ENCODE results near the gene ADIPOR2. TPM values are rescaled to one million over a fixed set of nuclear protein-coding genes. Genes with fewer than 3 reads are reported as not detected.

ADIPOR2 gene
- total and polyA plus RNA-seq, 10 of the 15 experiments (the other 5 are each of a cell fraction or from before 2014, with no cell fraction given): 8.6 to 65.0 (median 38.0) TPM

DNA sequence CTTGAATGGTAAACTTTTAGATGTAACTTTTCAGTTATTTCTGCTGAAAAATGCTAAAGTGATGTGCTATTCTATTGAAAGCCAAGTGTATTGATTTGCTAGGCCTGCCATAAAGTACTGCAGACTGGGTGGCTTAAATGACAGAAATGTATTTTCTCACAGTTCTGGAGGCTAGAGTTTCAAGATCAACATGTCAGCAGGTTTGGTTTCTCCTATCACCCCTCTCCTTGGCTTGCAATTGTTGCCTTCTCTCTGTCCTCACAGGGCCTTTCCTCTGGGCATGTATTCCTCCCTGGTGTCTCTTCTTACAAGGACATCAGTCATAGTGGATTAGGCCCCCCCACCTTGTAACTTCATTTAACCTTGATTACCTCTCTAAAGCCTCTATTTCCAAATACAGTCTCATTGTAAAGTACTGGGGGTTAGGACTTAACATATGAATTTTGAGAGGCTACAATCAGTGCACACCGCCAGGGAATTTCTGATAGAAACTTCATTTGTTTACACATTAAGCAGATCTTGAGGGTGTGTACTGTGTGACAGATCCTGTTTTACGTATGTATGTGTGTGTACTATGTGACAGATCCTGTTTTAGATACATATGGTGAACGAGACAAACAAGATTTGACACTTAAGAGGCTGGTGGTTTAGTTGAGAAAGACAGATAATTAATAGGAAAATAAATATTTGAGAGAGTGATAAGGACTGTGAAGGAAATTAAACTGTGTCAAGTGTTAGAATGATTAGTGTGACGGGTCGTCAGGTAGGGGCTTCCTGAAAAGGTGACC is 49.5 kb downstream of the ADIPOR2 start (continued):
- TF ChIP-seq CEBPZ (IDR thresholded peaks at IDR 0.05; ENCODE audit: low read depth, low read length) (no peak), NFYA (IDR thresholded peaks at IDR 0.05; ENCODE audit: borderline replicate concordance, low read depth, low read length) (no peak), FOXK2 (IDR thresholded peaks at IDR 0.05) (no peak)

DNA sequence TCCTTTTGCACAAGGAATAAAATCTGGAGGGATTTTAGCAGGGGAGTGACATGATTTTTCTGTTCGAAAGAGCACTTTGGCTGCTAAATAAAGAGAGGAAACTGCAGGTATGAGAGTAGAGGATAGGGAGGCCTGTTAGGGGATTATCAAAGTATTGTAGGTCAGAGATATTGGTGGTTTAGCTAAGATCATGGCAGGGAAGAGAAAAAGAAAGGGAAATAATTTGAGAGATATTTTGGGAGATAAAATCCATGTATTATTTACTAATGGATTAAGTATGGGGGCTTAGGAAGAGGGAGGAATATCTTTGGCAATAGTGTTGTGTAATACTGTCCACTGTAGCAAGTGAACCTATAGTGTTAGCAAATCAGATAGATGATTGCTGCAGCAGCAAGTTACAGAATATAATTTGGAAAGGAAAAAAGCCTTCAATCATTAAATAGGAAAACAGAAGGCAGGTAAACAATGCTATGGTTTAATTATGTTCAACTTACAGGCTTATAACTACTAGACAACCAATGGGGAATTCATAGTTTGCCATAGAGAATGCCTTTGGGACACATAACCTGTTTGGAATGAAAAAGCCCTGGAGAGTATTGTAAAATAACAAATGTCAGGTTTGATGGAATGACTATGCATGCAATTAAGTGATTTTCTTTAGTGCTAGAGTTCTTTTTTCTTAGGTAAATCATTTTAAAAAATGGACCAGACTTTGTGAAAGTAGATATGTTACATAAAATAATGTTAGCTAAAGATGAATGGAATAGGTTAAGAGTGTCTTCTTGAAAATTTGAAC is 50.5 kb downstream of the ADIPOR2 start:
- FAIRE-seq (no peak), DNase-seq (ENCODE audit: low read depth, low spot score) (no peak), ATAC-seq (no peak)
- Histone ChIP-seq H3K27me3 (replicated peaks in 1 of 2; ENCODE audit: control insufficient read depth in 2 of 2, insufficient read depth in 2 of 2, low read length in 1 of 2) (no peaks in the 10 kb centered on the region), H3K4me3 (no peak overlapping the region), H2AFZ (ENCODE audit: control insufficient read depth, low read depth, low read length) (no peak overlapping the region), H3K4me1 (ENCODE audit: control insufficient read depth, insufficient read depth, low read length) (peaks cover 14% of the 10 kb centered on the region), H3K36me3 (ENCODE audit: control insufficient read depth in 2 of 2, insufficient read depth in 2 of 2, low read length in 1 of 2) (peaks cover 1 to 7% of the 10 kb centered on the region in 2 experiments; a peak in 2 of 4 replicates), H3K9ac (ENCODE audit: control insufficient read depth, insufficient read depth, low read length) (no peak overlapping the region), H3K27ac (ENCODE audit: control insufficient read depth, insufficient read depth) (no peak overlapping the region), H3K9me3 (replicated peaks; ENCODE audit: control insufficient read depth, insufficient read depth, low read length) (peaks cover 5% of the 10 kb centered on the region; the same call in 2 of the 3 replicates), H3K4me2 (ENCODE audit: control insufficient read depth, insufficient read depth) (no peak overlapping the region), H4K20me1 (ENCODE audit: control insufficient read depth, insufficient read depth) (no peaks in the 10 kb centered on the region), H3K79me2 (ENCODE audit: control insufficient read depth, insufficient read depth, low read length) (peaks cover 62% of the 10 kb centered on the region)
- CTCF ChIA-PET: interaction anchor here (0.7 to 0.9 kb wide), 2 partner anchors 12 to 14 kb away, joined by 3 read pairs; no protein-coding TSS in a partner anchor
- SMC1A ChIA-PET (ENCODE audit: uncharacterized antibody, unreplicated experiment): interaction anchor here (0.7 to 1.3 kb wide), 3 partner anchors 10 to 612 kb away, joined by 3 to 4 read pairs (median 3); no protein-coding TSS in a partner anchor
- in situ Hi-C loops (cut with MboI): no loop called here
- RAD21 ChIA-PET (ENCODE audit: unreplicated experiment): no interaction called here
- TSS peak; percentile 24 for BruUV-seq (replicated peaks)
- POLR2A ChIA-PET: no interaction called here
- intact Hi-C loops (cut with micrococcal nuclease; ENCODE audit: unreplicated experiment): no loop called here
- WGBS (ENCODE audit: insufficient coverage, insufficient replicate concordance, low lambda C conversion rate, missing lambda C conversion rate): 0% methylated on average over 1 of the region's 1 CpG
- TF ChIP-seq CHD1 (IDR thresholded peaks at IDR 0.05; ENCODE audit: low read depth, low read length) (no peak), CHD4 (IDR thresholded peaks at IDR 0.05) (no peak), MAX (IDR thresholded peaks at IDR 0.05; ENCODE audit: low read depth, low read length) (no peak), NBN (IDR thresholded peaks at IDR 0.05) (no peak), PAX5 (IDR thresholded peaks at IDR 0.05; ENCODE audit: borderline replicate concordance, low read depth, low read length) (no peak), EED (IDR thresholded peaks at IDR 0.05; ENCODE audit: low read depth) (no peak), RCOR1 (conservative IDR thresholded peaks at IDR 0.05; ENCODE audit: low read depth, low read length) (no peak), SRF (IDR thresholded peaks at IDR 0.05; ENCODE audit: low read depth in 2 of 2, low read length in 2 of 2) (no peak), CHD2 (IDR thresholded peaks at IDR 0.05; ENCODE audit: borderline replicate concordance, low read depth, low read length) (no peak), ZNF207 (IDR thresholded peaks at IDR 0.05; ENCODE audit: borderline replicate concordance) (no peak)
- TF ChIP-seq, protein P1, sequence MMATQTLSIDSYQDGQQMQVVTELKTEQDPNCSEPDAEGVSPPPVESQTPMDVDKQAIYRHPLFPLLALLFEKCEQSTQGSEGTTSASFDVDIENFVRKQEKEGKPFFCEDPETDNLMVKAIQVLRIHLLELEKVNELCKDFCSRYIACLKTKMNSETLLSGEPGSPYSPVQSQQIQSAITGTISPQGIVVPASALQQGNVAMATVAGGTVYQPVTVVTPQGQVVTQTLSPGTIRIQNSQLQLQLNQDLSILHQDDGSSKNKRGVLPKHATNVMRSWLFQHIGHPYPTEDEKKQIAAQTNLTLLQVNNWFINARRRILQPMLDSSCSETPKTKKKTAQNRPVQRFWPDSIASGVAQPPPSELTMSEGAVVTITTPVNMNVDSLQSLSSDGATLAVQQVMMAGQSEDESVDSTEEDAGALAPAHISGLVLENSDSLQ (IDR thresholded peaks at IDR 0.05): no peak

All from GM12878 (cell line).